SKM-1 treated with dmso at 0.1 percent for 144 hours (cell line): ENCODE results near the gene CISTR.
"Not testable (repeated sequence)": the region's sequence is repeated elsewhere in the genome, so short reads cannot be mapped to it uniquely, and the experiment has no call there.

Experiments used
- DNase-seq: peaks from one replicate; lab custom pipeline; 2025; ENCODE audit not compliant: unreplicated experiment; lab: John Stamatoyannopoulos, UW

Gene CISTR

GRCh38 chr12:53720946-53721345 is 30.8 kb downstream of the CISTR start:
- no peak for DNase-seq

- no peak for DNase-seq
These were observed 32.1 kb downstream of the CISTR start for GRCh38 chr12:53719649-53720048.

GRCh38 chr12:53718567-53718966 is 33.2 kb downstream of the CISTR start:
- DNase-seq, result not testable (repeated sequence)

- DNase-seq, result no peak
These were observed 34.5 kb downstream of the CISTR start for GRCh38 chr12:53717319-53717718.

GRCh38 chr12:53714004-53714403 is 37.8 kb downstream of the CISTR start:
- no peak for DNase-seq

GRCh38 chr12:53713516-53713915 is 38.3 kb downstream of the CISTR start:
- no peak for DNase-seq

- DNase-seq, result no peak
These were observed 39.6 kb downstream of the CISTR start for GRCh38 chr12:53712059-53712643.

GRCh38 chr12:53710091-53710490 is 41.7 kb downstream of the CISTR start:
- no peak for DNase-seq

GRCh38 chr12:53709671-53710070 is 42.1 kb downstream of the CISTR start:
- no peak for DNase-seq

GRCh38 chr12:53706080-53706479 is 45.7 kb downstream of the CISTR start:
- no peak for DNase-seq

- DNase-seq, result no peak
These were observed 48.0 kb downstream of the CISTR start for GRCh38 chr12:53703756-53704155.

GRCh38 chr12:53701518-53702264 is 50.1 kb downstream of the CISTR start:
- DNase-seq, result no peak

- no peak for DNase-seq
These were observed 51.2 kb downstream of the CISTR start for GRCh38 chr12:53700567-53700966.

- no peak for DNase-seq
These were observed 52.1 kb downstream of the CISTR start for GRCh38 chr12:53699678-53700025.

GRCh38 chr12:53698948-53699677 is 52.7 kb downstream of the CISTR start:
- DNase-seq, result no peak

GRCh38 chr12:53696655-53697331 is 55.0 kb downstream of the CISTR start:
- no peak for DNase-seq
